ENCODE measurements around the gene SLC1A7. TPM values are rescaled to one million over a fixed set of nuclear protein-coding genes. Genes with fewer than 3 reads are reported as not detected.

The SLC1A7 gene
- total RNA-seq, 2 donors from 2014 or later, result 0.58 to 1.1 TPM

DNA sequence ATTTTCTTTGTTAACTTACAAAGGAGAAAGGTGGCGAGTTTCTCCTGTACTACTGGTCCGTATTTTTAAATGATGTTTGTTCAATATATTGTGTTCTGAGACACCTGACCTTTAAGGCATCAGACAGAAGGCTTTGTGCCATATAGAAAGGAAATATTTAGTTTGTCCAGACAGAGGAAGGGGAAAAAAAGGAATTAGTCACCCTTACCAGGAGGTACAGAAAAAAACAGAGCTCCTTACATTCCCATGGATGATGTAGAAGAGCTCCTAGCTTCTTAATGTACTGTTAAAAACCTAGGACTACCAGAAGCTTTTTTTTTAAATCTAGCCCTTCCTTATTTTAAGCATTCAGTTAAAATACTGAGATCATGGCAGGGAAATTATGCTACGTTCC is 92.9 kb downstream of the SLC1A7 start:
- no peak for ATAC-seq
- no peak for DNase-seq
- intact Hi-C loops (cut with DNase I, micrococcal nuclease), result no loop called here

DNA sequence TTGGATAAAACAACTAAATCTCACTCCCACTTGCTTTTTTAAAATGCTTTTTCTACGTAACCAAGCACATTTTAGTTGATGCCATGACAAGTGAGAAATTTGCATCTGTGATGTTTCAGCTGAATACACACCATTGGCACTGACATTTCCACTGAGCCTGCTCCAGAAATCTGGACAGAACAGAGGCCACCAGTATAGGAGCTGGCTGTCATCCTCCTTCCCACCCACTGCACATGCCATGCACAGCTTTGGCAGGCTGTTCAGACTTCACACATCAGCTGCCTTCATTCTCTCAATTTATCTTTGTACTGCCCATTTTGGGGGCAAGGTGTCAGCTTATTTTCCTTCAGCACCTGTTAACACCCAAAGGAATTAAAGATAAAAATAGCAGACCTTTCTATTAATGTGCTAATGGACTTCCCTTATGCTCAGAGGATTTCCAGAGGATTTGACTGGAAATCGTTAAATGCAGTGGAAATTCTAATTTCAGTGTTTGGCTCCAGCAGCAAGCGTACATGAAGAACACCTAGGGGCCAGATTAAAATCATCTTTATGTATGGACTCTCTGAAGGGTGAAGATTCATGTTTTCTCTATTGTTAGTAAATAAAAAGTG is 93.4 kb downstream of the SLC1A7 start:
- ATAC-seq (no peak), DNase-seq (no peak)
- intact Hi-C loops (cut with DNase I, micrococcal nuclease), result no loop called here

DNA sequence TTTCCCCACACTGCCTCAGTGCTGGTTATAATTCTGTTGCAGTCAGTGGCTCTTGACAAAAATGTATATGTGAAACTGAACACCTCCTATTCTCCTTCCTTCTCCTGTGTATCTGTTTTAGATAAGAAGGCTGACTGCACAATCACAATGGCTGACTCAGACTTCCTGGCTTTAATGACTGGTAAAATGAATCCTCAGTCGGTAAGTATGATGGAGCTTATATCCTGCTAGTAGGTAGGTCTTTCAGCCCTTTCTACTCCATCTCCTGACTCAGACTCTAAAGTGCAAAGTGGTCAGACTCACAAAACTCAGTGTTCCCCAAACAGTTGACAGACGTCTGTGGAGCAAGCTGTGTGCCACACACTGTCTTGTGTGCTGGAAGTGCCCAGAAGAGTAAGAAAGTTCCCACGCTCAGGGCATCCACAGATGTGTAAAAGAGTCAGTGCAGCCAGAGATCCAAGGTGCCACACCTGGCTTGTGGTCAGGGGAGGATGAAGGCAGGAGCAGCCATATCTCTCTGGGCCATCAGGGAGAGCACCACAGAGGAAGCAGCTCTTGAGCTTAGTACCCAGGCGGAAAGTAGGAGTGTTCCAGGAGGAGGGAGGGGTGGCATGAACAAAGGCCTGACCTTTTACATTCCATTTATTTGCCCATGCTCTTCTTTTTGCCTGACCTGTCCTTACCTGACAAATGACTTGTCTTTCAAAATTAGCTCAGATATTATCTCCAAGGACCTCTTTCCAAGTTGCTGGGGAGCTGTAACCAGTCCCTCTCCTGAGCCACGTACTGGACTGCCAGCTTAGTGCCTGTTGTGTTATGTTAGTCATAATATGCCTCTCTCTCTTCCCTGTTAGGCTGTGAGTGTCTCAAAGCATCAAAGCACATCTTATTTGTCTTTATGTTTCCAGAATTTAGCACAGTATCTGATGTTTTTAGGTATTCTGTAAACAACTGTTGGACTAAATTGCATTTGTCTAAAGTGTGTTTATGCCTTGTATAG is 94.4 kb downstream of the SLC1A7 start:
- ATAC-seq (no peak), DNase-seq (no peak)
- intact Hi-C loops (cut with DNase I, micrococcal nuclease), result no loop called here

DNA sequence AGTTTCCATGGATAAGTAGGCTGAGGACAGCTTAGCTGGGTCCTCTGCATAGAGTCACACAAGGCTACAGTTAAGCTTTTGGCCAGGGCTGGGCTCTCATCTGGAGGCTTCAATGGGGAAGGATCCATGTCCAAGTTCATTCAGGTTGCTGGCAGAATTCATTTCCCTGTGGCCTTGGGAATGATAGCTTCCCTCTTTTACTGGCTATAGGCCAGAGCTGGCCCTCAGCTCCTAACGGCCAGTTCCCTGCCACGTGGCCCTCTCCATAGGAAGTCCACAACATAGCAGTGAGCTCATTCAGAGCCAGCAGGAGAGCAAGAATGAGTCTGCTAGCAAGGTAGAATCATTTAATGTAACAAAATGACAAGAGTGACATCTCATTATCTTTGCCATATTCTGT is 95.5 kb downstream of the SLC1A7 start:
- peak; percentile 68 for ATAC-seq
- no peak for DNase-seq
- intact Hi-C loops (cut with DNase I, micrococcal nuclease), result no loop called here

DNA sequence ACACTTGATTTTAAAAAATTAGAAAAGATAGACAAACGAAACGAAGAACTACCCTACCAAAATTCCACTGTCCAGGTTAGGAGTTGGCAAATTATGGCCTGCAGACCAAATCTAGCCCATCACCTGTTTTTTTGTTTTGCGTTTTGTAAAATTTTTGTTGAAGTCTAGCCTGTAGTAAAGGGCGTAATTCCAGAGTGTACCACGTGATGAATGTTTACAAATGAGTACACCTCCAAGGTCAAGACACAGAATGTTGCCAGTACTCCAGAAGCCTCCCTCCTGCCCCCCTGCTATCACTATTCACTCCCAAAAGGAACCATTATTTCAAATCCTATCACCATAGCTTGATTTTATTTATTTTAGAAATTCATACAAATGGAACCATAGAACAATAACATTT is 97.5 kb downstream of the SLC1A7 start:
- ATAC-seq (peak; percentile 48), DNase-seq (no peak)
- intact Hi-C loops (cut with DNase I, micrococcal nuclease), result no loop called here

DNA sequence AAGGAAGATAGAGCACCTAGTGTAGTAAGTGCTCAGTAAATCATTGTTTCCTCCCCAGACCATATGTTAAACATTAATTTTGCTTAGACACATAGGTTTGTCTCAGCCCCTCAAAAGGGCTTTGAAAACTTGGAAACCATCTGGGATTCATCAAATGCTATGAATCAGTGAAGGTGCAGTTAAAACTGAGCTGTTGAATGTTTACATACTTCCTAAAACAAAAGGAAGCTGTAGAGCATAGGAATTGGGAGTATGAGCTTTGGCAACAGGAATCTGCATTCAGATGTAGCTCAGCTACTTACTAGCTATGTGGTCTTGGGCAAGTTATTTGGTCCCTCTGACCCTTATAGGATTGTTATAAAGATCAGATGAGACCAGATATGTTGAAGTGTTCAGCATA is 99.2 kb downstream of the SLC1A7 start:
- intact Hi-C loops (cut with DNase I, micrococcal nuclease), result no loop called here
- ATAC-seq (no peak), DNase-seq (no peak)

DNA sequence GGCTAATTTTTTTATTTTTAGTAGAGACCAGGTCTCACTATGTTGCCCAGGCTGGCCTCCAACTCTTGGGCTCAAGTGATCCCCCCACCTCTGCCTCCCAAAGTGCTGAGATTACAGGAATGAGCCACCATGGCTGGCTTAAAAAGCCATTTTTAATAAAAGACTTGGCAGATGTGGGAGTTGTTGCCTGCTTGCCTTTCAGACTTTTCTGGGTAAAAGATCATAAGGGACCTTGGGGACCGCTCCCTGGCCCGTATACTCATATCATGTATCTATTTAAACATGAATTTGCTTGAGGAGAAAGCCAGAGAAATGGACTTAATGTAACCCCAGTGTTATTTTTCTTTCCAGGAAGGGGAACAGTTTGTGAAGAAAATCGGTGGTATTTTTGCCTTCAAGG is 103.9 kb downstream of the SLC1A7 start:
- intact Hi-C loops (cut with DNase I, micrococcal nuclease), result no loop called here
- DNase-seq (no peak), ATAC-seq (no peak)

Other genes with a start within 250 kb of the SLC1A7 start
- gene ECHDC2, start 220.9 kb downstream of the SLC1A7 start, total RNA-seq, result 100 to 1,000 TPM; 136 to 159 TPM
- 100 to 1,000 TPM; 303 to 312 TPM for gene SCP2, start 215.4 kb downstream of the SLC1A7 start, total RNA-seq
- gene PODN, start 80.4 kb downstream of the SLC1A7 start, total RNA-seq, result 10 to 100 TPM in 1 of 2 donors, 1 to 10 TPM in 1; 6.2 to 22.0 TPM
- gene CPT2, start 54.2 kb upstream of the SLC1A7 start, total RNA-seq, result 10 to 100 TPM; 71.1 to 76.4 TPM
- 10 to 100 TPM; 31.3 to 33.3 TPM for gene CZIB, start 78.0 kb upstream of the SLC1A7 start, total RNA-seq
- gene MAGOH, start 95.9 kb upstream of the SLC1A7 start, total RNA-seq, result 10 to 100 TPM; 28.8 to 33.5 TPM
- gene LRP8, start 185.4 kb upstream of the SLC1A7 start, total RNA-seq, result 1 to 10 TPM; 2.5 to 5.3 TPM

All from left colon (tissue), 2 donors.